H1 (cell line): ENCODE data around the gene TCF7. TPM values are rescaled to one million over a fixed set of nuclear protein-coding genes. Genes with fewer than 3 reads are reported as not detected.

ENCODE experiments used
- BRCA1 ChIP-seq: IDR thresholded peaks from 2 replicates; pipeline ENCODE4 v1.6.1; 2012; ENCODE audit warnings: low read depth, low read length, improper control_type of control experiment
- EGR1 ChIP-seq: IDR thresholded peaks from 2 replicates; pipeline ENCODE4 v1.6.1; 2011; ENCODE audit warnings: low read depth, low read length, borderline replicate concordance
- KDM1A ChIP-seq: fragments of 200-600, 300-600 bp; sonication (generic); IDR thresholded peaks from 2 replicates; pipeline ENCODE4 v1.7.1; 2016; ENCODE audit warnings: mild to moderate bottlenecking, low read length, borderline replicate concordance
- SAP30 ChIP-seq: fragments of 300-600 bp; sonication (generic); IDR thresholded peaks from 2 replicates; pipeline ENCODE4 v1.7.1; 2012; ENCODE audit warnings: low read length, moderate library complexity, mild to moderate bottlenecking, inconsistent platforms; ENCODE audit not compliant: insufficient read depth, insufficient replicate concordance
- ZNF274 ChIP-seq: IDR thresholded peaks from 2 replicates; pipeline ENCODE4 v1.7.0; 2012; ENCODE audit warnings: low read length, borderline replicate concordance; ENCODE audit errors: extremely low read depth
- polyA plus RNA-seq, 7 experiments: library from polyadenylated mRNA; depleted of rRNA in 3 of 7; stranded (reverse) in 5 of 7; unstranded in 2 of 7; fragments of >200 nt in 5 of 7; fragments of 200-250 nt in 2 of 7; gene quantifications; 1 replicate in 5 of 7; 2 replicates in 1 of 7; 4 replicates in 1 of 7; pipeline versions ENCODE4 v1.2.1 to v1.2.3, GENCODE V29; 2011 to 2013; ENCODE audit warnings: missing spikeins in 2 of 7, mixed read lengths in 2 of 7
- total RNA-seq: library from RNA; stranded (reverse); fragmentation: NEBNext Ultra II Directional; extraction: Animal tissue kit (Norgen Biotek cat#: 25700); gene quantifications from 2 replicates; pipeline ENCODE4 v1.2.1, GENCODE V29; 2021

TCF7 gene
- total and polyA plus RNA-seq, 2 of the 8 experiments (the other 6 are each of a cell fraction or from before 2014, with no cell fraction given): 4.7 to 8.5 TPM

- no peak for TF ChIP-seq BRCA1
- no peak for TF ChIP-seq ZNF274
- no peak for TF ChIP-seq EGR1
- TF ChIP-seq SAP30: no peak
- TF ChIP-seq KDM1A: no peak
Observed at GRCh38 chr5:134110382-134110781, 4.1 kb upstream of the TCF7 start (continued).
